ENCODE measurements around the gene PAX8.

DNA sequence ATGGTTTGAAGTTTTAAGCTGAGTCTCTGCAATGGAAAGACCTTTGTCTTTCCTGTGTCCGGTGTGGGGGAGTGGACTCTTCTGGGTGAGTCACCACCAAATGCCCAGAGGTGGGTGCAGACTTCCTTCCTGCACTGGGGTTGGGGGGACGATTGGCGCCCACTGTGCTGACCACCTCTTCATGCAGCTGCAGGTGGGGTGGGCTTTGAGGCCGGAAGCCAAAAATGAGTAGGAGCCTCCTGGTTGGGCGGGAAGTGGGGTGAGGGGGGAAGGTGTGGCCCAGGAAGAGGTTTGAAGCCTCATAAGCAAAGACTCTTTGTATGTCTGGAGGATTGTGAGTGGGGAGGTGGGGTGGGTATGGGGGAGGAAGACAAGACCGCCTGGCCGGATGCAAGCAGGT is 27.6 kb downstream of the PAX8 start:
- TF ChIP-seq, protein P1, sequence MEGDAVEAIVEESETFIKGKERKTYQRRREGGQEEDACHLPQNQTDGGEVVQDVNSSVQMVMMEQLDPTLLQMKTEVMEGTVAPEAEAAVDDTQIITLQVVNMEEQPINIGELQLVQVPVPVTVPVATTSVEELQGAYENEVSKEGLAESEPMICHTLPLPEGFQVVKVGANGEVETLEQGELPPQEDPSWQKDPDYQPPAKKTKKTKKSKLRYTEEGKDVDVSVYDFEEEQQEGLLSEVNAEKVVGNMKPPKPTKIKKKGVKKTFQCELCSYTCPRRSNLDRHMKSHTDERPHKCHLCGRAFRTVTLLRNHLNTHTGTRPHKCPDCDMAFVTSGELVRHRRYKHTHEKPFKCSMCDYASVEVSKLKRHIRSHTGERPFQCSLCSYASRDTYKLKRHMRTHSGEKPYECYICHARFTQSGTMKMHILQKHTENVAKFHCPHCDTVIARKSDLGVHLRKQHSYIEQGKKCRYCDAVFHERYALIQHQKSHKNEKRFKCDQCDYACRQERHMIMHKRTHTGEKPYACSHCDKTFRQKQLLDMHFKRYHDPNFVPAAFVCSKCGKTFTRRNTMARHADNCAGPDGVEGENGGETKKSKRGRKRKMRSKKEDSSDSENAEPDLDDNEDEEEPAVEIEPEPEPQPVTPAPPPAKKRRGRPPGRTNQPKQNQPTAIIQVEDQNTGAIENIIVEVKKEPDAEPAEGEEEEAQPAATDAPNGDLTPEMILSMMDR (IDR thresholded peaks at IDR 0.05) = no peak
- TF ChIP-seq ZFX (IDR thresholded peaks at IDR 0.05; ENCODE audit: borderline replicate concordance) = no peak

Measured in 22Rv1 (cell line).